Measurements from ENCODE around the gene NIM1K.
A peak's percentile ranks its signal among the peaks of the same experiment; 100 is the strongest.
"Not testable (repeated sequence)": the region's sequence is repeated elsewhere in the genome, so short reads cannot be mapped to it uniquely, and the experiment has no call there.

The NIM1K gene

DNA sequence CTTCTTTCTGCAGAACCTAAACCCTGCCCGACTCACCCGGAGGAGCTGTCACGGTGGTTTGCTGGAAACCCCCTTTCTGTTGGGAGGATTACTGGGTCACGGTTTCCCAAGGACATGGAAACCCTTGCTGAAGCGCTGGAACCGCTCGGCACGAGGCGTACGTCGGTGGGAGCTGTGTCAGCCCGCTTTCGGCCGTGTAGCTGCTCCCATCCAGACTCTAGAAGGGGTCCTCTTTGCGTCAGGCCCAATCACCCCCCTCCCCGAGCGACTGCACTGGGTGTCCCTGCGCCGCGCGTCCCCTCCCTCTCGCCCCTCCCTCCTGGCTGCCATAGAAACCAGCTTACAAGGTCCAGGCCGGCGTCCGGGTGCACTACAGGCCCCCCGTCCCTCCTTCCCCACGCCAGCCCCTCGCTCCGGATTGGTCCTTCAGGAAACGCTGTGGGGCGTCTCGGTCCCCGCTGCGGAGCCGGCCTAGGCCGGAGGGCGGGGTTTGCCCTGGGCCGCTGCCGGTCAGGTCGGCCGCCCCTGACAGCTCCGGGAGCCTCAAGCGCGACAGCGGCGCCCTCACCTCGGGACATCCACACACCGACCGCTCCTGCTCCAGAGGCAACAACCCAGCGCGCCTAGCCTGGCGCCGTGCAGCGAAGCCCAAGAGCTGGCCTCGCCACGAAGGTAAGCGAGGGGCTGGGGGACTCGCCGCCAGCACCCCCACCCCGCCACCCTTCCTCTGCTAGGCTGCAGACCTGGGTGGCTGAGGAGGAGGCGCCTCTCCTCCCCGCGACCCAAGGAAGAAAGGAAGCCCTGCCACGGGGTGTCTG, at the start of gene NIM1K:
TSS of gene NIM1K (plus strand) at position 486 of the 818 bp plus-strand sequence. CDS start 53,551 bp downstream, outside the sequence.
- peak; percentile 78 for DNase-seq (ENCODE audit: low spot score)

- DNase-seq (ENCODE audit: low spot score): no peak
Measured at GRCh38 chr5:43145071-43145470, 47.0 kb upstream of the NIM1K start.

DNA sequence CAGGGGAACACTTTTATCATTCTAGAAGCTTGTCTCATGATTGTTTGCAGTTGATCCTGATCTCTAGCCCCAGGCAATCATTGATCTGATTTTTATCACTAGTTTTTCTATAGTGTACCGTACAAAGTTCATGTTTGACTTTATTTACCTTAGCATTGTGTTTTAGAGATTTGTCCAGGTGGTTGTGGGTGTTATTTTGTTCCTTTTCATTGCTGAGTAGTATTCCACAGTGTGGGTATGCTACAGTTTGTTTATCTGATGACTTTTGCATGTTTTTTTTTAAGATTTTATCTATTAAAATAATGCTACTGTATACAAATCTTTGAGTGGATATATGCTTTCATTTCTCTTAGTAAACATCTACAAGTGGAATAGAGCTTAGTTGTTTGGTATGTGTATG, 45.1 kb upstream of the NIM1K start:
- no peak for DNase-seq (ENCODE audit: low spot score)

DNA sequence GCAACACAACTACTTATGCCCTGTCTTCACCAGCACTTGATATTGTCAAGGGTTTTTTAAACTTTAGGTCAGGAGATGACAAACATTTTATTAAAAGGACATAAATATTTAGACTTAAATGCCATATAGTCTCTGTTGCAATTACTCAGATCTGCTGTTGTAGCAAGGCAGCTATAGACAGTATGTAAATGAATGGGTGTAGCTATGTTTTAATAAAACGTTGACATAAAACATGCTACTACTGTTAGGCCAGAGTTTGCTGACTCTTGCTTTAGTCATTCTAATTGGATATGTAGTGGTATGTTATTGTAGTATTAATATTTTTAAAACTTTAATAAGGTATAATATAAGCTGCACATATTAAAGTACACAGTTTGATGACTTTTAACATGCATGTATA, 43.6 kb upstream of the NIM1K start:
- no peak for DNase-seq (ENCODE audit: low spot score)

GRCh38 chr5:43149231-43149630, 42.8 kb upstream of the NIM1K start:
- DNase-seq (ENCODE audit: low spot score): no peak

GRCh38 chr5:43150075-43150474, 42.0 kb upstream of the NIM1K start:
- no peak for DNase-seq (ENCODE audit: low spot score)

- no peak for DNase-seq (ENCODE audit: low spot score)
Measured at GRCh38 chr5:43150748-43151147, 41.3 kb upstream of the NIM1K start.

- DNase-seq (ENCODE audit: low spot score): no peak
Measured at GRCh38 chr5:43152946-43153345, 39.1 kb upstream of the NIM1K start.

- DNase-seq (ENCODE audit: low spot score): no peak
Measured at GRCh38 chr5:43154469-43154868, 37.6 kb upstream of the NIM1K start.

DNA sequence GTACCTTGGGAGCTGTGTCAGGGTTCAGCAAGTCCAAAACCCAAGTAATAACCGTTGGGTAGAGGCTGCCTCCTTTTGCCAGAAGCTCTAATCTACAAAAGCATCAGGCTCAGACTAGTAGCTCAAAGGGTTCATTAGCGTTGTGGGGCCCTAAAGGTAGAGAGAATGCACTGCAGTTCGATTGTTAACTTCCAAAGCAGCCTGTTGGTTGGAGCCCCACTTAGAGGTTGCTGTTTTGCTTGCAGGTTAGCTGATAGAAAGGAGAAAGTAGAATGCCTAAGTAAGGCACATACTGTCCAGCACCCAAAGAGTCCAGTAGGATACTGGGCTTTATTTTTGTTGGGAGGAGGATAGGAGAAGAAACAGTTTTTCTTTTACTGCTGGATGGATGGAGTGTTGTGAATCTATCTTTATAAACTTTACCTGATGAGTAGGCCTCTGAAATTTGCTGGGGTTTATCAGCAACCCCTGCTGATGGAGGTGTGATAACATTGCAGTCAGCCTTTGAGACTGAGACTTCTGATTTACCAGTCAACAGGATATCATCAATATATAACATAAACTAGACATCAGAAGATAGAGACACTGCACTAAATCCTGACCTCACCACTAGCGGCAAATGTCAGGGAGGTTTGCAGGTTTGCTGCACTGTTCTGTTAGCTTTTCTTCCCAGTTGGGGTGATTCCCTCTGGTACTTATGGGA, 36.5 kb upstream of the NIM1K start:
- no peak for DNase-seq (ENCODE audit: low spot score)

DNA sequence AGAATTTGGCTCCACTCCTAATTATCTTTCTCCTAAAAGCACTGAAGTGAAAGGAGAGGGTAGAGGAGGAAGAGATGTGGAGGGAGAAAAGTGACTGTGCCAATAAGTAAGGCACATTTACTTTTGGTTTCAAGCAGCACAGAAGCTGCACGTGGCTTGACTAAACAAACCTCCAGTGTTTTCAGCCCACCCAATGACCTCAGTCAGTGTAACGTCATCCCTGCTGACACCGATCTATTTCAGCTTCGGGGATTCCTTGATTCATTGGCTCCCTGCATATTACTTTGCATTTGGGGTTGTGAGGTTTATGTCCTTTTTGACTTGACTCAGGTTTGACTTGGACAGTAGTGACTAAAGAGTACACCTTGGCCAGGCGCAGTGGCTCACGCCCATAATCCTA, 35.6 kb upstream of the NIM1K start:
- DNase-seq (ENCODE audit: low spot score): peak; percentile 41

DNA sequence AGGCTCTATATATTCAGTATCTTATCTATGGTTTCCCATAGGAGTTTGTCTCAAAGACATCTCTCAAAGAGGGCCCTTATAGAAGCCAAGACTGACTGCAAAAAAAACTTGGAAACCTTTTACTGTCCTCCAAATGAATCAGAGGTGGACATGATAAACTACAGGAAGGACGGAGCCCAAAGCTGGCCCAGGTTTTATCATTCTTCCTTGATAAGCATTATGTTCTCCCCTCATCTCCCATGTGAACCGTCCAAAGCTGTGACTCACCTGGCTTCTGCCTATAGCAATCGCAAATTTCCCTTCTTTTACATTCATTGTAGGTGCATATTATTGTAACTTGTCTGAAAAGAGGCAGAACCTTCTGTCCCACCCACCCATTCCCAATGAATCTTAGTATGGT, 35.0 kb upstream of the NIM1K start:
- no peak for DNase-seq (ENCODE audit: low spot score)

DNA sequence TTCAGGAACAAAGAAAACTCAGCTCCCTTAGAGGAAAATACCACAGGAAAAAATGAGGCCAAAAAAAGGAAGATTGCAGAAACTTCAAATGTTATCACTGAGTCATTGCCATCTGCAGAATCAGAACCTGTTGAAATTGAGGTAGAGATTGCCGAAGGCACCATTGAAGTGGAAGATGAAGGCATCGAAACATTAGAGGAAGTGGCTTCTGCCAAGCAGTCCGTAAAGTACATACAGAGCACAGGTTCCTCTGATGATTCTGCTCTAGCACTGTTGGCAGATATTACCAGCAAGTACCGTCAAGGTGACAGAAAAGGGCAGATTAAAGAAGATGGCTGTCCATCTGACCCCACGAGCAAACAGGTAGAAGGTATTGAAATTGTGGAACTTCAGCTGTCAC, 30.8 kb upstream of the NIM1K start:
- no peak for DNase-seq (ENCODE audit: low spot score)

GRCh38 chr5:43164801-43165200, 27.2 kb upstream of the NIM1K start:
- DNase-seq (ENCODE audit: low spot score): not testable (repeated sequence)

GRCh38 chr5:43165323-43165722, 26.7 kb upstream of the NIM1K start:
- no peak for DNase-seq (ENCODE audit: low spot score)

DNA sequence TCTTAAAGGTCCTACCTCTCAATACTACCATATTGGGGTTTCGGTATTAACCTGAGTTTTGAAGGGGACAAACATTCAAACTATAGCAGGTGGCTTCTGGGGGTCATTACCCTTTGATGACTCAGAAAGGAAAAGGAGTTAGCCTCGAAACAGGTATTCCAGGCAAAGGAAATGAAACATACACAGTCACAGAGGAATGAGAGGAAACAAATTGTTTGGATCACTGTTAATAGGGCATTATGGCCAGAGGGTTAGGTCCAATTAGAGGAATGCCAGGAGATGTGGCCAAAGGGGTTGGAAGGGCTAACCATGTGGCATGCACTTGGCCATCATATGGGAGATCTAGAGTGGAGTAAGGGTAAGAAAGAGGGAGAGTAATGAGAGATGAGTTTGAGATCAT, 23.9 kb upstream of the NIM1K start:
- no peak for DNase-seq (ENCODE audit: low spot score)

DNA sequence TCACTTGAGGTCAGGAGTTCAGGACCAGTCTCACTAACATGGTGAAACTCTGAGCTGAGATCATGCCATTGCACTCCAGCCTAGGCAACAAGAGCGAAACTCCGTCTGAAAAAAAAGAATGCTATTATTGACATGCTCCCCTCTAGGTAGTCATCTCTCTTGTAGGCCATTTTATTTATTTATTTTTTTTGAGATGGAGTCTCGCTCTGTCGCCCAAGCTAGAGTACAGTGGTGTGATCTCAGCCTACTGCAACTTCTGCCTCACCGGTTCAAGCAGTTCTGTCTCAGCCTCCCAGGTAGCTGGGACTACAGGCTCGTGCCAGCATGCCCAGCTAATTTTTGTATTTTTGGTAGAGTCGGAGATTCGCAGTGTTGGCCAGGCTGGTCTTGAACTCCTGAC, 20.6 kb upstream of the NIM1K start:
- no peak for DNase-seq (ENCODE audit: low spot score)

- DNase-seq (ENCODE audit: low spot score): no peak
Measured at GRCh38 chr5:43171926-43172325, 20.1 kb upstream of the NIM1K start.

GRCh38 chr5:43172779-43173178, 19.2 kb upstream of the NIM1K start:
- no peak for DNase-seq (ENCODE audit: low spot score)

GRCh38 chr5:43174586-43174985, 17.4 kb upstream of the NIM1K start:
- no peak for DNase-seq (ENCODE audit: low spot score)

GRCh38 chr5:43179836-43180235, 12.2 kb upstream of the NIM1K start:
- no peak for DNase-seq (ENCODE audit: low spot score)

DNA sequence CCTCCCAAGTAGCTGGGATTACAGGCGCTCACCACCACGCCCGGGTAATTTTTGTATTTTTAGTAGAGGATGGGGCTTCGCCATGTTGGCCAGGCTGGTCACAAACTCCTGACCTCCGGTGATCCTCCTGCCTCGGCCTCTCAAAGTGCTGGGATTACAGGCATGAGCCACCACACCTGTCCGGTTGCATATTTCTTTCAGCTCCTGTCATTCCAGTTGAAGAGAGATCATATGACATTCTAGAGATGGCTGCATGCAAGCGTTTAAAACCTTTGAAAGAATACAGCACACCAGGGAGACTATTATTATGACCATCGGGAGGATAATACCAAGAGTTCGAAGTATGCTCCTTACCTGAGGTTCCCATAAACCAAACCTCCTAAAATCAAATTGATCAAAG, 9.6 kb upstream of the NIM1K start:
- DNase-seq (ENCODE audit: low spot score): no peak

DNA sequence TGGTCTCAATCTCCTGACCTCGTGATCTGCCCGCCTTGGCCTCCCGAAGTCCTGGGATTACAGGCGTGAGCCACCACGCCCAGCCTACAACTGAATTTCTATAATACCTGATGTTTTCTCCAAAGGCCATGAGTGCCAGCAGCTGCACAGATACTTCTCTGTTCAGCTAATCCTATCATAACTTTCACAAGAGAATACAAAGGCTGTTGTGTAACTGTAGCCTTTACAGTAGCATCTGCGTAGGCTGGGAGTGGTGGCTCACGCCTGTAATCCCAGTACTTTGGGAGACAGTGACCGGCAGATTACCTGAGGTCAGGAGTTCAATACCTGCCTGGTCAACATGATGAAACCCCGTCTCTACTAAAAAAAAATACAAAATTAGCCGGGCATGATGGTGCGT, 8.9 kb upstream of the NIM1K start:
- not testable (repeated sequence) for DNase-seq (ENCODE audit: low spot score)
